Activated CD4-positive, alpha-beta T cell treated with anti-CD3 and anti-CD28 coated beads for 24 hours (primary cell): ENCODE data around the gene PDE5A.

Source experiments
- DNase-seq, 2 donors: peaks; one replicate each; pipeline ENCODE4 v3.0.0-alpha.2; 2020; ENCODE audit warnings: low read depth in 2 of 2

The PDE5A gene

DNA sequence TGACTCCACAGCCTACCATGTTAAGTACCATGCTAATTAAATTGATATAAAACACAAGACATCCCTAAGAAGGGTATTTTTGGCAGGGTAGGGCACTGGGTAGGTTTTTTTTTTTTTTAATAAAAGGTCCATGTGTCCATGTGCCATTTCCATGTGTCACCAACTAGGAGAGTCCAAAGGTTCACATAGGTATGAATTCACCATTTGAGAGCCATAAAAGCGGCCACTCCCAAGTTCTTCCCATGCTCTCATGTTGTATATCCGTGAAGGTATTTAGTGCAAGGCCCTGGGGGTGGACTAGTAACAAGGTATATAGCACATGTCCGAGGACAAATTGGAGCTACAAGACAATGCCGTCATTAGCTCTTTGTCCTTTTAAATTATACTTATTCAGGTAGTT, 107.3 kb downstream of the PDE5A start:
- no peak for DNase-seq

GRCh38 chr4:119518915-119519410, 109.6 kb downstream of the PDE5A start:
- DNase-seq: no peak

GRCh38 chr4:119518230-119518892, 110.2 kb downstream of the PDE5A start:
- DNase-seq: no peak

- no peak for DNase-seq
Measured at GRCh38 chr4:119517361-119518229, 111.0 kb downstream of the PDE5A start.

- DNase-seq: no peak
Measured at GRCh38 chr4:119512398-119512797, 116.2 kb downstream of the PDE5A start.

- DNase-seq: no peak
Measured at GRCh38 chr4:119510395-119511149, 118.0 kb downstream of the PDE5A start.

- no peak for DNase-seq
Measured at GRCh38 chr4:119508281-119508680, 120.3 kb downstream of the PDE5A start.

DNA sequence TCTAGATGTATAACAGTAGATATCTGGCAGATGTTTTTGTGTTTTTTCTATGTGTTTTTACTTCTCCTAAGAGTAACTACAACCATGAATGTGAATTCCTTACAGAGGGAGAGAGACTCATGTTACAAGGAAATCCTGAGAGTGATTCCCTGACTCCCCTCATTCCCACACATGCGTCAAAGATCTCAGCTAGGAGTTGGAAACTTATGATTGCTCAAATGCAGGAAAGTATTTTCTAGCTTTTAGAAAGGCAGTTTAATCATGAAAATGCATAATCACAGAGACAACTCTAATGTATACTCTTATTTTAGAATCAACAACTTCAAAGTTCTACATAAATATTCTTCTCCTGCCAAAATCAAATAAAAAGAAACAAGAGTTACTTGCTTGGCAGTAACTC, 121.8 kb downstream of the PDE5A start:
- no peak for DNase-seq

GRCh38 chr4:119504616-119505015, 124.0 kb downstream of the PDE5A start:
- DNase-seq: no peak

GRCh38 chr4:119501740-119502139, 126.9 kb downstream of the PDE5A start:
- no peak for DNase-seq

GRCh38 chr4:119498527-119498926, 130.1 kb downstream of the PDE5A start:
- DNase-seq: no peak

DNA sequence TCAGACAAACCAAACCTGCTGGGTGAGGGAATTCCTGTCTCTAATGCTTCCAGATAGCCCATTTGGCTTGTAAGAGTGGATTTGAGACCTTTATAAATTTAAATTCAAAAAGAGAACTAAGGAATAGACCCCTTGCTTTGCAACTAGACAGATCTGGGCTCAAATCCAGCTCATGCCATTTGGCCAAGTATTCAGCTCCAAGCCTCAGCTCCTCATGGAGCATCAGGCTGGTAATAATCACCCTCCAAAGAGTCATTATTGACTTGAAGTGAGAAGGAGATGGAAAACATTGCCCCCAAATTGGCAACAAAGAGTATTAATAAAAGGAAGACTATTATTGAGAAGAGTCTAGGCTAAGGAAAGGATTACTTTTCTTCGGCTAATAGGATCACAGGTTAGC, 134.7 kb downstream of the PDE5A start:
- DNase-seq: no peak

- no peak for DNase-seq
Measured at GRCh38 chr4:119493419-119493818, 135.2 kb downstream of the PDE5A start.

DNA sequence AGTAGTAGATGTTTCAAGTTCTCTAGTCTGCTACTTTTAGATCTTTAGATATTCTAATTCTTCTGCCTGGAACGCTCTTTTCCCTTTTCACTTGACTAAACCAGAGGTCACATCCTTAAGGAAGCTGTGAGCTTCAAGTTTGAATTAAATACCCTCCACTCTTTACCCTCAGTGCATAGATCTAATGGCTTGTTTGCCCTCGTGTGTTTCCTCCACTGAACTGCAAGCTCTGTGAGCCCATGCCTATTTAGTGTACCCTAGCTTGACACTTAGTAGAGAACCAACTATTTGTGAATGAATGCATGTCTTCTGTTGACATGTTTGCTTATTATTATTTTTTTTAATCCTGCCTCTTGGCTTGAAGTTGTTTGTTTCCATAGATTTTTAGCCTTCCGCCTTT, 138.3 kb downstream of the PDE5A start:
- no peak for DNase-seq

DNA sequence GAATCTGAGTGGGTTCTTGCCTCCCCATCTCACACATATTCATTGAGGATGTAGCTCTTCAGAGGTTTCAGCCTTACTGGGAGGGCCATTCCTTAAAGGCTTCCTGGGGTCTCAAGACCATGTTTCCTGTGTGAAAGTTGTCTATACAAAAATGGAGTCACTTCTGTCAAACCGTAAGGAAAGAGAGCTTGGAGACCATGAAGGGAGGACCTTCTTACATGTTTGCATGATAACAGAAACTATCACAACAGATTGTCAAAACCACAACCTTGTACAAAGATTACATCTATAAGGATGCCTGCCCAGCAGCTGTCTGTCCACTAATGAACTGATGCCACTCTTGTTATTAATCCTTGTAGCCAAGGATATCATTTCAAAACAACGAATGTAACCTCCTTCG, 139.3 kb downstream of the PDE5A start:
- DNase-seq: no peak

DNA sequence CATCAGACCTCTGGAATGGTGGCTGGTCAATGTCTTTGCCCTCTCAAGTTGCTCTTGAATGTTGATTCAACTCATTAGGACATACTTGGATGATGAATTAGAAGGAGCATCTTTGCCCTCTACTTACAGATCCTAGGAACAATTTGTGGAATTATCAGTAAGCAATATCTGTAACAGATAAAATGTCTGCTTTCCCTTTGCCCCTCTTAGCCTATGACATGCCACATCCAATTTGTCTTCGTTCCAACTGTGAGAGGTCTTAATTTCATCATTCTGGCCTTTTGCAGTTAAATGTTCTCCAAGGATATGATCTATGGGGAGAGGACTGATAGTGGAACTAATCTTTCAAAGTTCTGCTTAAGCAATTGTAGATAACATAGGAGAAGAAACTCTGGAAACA, 148.3 kb downstream of the PDE5A start:
- no peak for DNase-seq

- no peak for DNase-seq
Measured at GRCh38 chr4:119479835-119480234, 148.8 kb downstream of the PDE5A start.

GRCh38 chr4:119479180-119479808, 149.3 kb downstream of the PDE5A start:
- DNase-seq: no peak

GRCh38 chr4:119478446-119479179, 150.0 kb downstream of the PDE5A start:
- DNase-seq: no peak

DNA sequence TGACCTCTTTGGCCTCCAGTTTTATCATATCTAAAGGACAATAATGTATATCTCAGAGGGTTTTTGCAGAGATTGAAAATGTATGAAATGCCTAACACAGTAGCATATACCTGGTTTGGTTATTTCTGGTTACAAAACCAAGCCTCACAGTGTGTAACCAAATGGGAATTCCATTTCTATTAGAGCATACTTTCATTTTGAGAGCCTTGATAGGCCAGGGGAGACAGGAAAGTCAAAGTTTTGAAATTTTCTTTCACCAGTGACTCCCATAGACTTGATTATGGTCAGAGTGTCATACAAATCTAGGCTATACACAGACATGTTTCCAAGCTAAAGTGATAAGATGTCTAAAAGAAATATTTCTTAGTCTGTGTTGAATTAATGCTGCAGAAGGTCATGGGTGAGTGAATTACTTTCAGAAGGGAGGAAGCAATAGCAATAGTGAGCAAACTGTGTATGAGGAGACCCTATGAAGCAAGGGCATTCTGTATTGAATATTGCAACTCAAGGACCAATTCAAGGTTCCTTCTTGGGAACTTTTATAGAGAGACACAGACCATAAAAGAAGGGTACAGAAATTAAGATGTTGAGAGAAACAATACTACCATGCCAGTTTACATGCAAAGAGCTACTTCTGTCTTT, 151.1 kb downstream of the PDE5A start:
- DNase-seq: no peak

DNA sequence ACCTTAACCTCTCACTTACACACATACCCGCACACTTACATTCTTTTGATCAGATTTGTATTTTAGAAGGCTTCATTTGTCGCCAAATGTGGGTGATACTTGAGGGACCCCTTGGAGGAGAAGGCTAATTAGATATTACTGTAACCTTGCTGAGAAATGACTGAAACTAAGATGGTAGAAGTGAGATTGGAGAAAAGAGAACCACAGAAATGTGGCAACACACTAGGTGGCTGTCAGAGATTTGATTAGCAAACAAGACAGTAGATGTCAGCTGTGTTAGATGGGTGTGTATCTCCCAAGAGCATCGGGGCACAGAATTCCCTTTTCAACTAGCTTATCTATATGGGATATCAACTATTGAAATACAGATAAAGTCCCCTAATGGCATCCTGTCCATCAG, 157.3 kb downstream of the PDE5A start:
- no peak for DNase-seq
